ENCODE data around the gene GMCL1. TPM values are rescaled to one million over a fixed set of nuclear protein-coding genes. Genes with fewer than 3 reads are reported as not detected.

GMCL1 gene
- total and polyA plus RNA-seq, 9 of the 15 experiments (the other 6 are each of a cell fraction or from before 2014, with no cell fraction given), result 7.0 to 27.3 (median 15.4) TPM

GRCh38 chr2:69798909-69799526 is 30.4 kb upstream of the GMCL1 start (continued):
- peak; percentile 92 for TF ChIP-seq OTX1 (CRISPR knock-in tag; IDR thresholded peaks at IDR 0.05)
- TF ChIP-seq ZBTB49 (CRISPR knock-in tag; IDR thresholded peaks at IDR 0.05; ENCODE audit: borderline replicate concordance), result no peak
- no peak for TF ChIP-seq PPARD (CRISPR knock-in tag; IDR thresholded peaks at IDR 0.05)
- TF ChIP-seq IRF9 (tag; IDR thresholded peaks at IDR 0.05), result peak; percentile 91
- TF ChIP-seq PTTG1 (tag; IDR thresholded peaks at IDR 0.05; ENCODE audit: low read depth), result 0 out of 2 replicates have a peak, but pooled peaks have one; percentile 27
- TF ChIP-seq POLR2A (conservative IDR thresholded peaks at IDR 0.05), result no peak
- TF ChIP-seq SIN3A (IDR thresholded peaks at IDR 0.05; ENCODE audit: borderline replicate concordance in 2 of 2, control insufficient read depth in 1 of 2, low read depth in 2 of 2, low read length in 2 of 2), result no peak
- TF ChIP-seq TEAD4 (IDR thresholded peaks at IDR 0.05; ENCODE audit: low read length), result peak; percentile 99
- no peak for TF ChIP-seq TEAD4 (CRISPR knock-in tag; IDR thresholded peaks at IDR 0.05; ENCODE audit: borderline replicate concordance)
- no peak for TF ChIP-seq SRF (CRISPR knock-in tag; IDR thresholded peaks at IDR 0.05)
- TF ChIP-seq ZNF197 (CRISPR knock-in tag; IDR thresholded peaks at IDR 0.05; ENCODE audit: low read depth), result peak; percentile 97
- no peak for TF ChIP-seq DNMT1 (IDR thresholded peaks at IDR 0.05)
- peak; percentile 79 for TF ChIP-seq ETV5 (CRISPR knock-in tag; IDR thresholded peaks at IDR 0.05; ENCODE audit: low read depth)
- TF ChIP-seq MYC (IDR thresholded peaks at IDR 0.05; ENCODE audit: low read depth, low read length), result no peak; the same call in 1 of the 2 replicates
- TF ChIP-seq MYC (CRISPR knock-in tag; IDR thresholded peaks at IDR 0.05; ENCODE audit: borderline replicate concordance, low read depth), result no peak
- peak; percentile 95 for TF ChIP-seq EP300 (IDR thresholded peaks at IDR 0.05; ENCODE audit: low read length)
- peak; percentile 10; the same call in 1 of the 2 replicates for TF ChIP-seq MEF2A (IDR thresholded peaks at IDR 0.05; ENCODE audit: control insufficient read depth, low read depth, low read length)
- TF ChIP-seq AFF4 (CRISPR knock-in tag; IDR thresholded peaks at IDR 0.05), result no peak
- TF ChIP-seq GMEB1 (CRISPR knock-in tag; IDR thresholded peaks at IDR 0.05), result peak; percentile 44
- no peak for TF ChIP-seq CAMTA2 (CRISPR knock-in tag; conservative IDR thresholded peaks at IDR 0.05)
